Activated CD4-positive, alpha-beta T cell treated with anti-CD3 and anti-CD28 coated beads, Interleukin-2, amount 50 U/mL, for 4 hours (primary cell): ENCODE results near the gene PADI2.
A peak's percentile ranks its signal among the peaks of the same experiment; 100 is the strongest.

ENCODE experiments used
- DNase-seq, 2 experiments: peaks; one replicate each; pipeline ENCODE4 v3.0.0-alpha.2; 2020

Gene PADI2

DNA sequence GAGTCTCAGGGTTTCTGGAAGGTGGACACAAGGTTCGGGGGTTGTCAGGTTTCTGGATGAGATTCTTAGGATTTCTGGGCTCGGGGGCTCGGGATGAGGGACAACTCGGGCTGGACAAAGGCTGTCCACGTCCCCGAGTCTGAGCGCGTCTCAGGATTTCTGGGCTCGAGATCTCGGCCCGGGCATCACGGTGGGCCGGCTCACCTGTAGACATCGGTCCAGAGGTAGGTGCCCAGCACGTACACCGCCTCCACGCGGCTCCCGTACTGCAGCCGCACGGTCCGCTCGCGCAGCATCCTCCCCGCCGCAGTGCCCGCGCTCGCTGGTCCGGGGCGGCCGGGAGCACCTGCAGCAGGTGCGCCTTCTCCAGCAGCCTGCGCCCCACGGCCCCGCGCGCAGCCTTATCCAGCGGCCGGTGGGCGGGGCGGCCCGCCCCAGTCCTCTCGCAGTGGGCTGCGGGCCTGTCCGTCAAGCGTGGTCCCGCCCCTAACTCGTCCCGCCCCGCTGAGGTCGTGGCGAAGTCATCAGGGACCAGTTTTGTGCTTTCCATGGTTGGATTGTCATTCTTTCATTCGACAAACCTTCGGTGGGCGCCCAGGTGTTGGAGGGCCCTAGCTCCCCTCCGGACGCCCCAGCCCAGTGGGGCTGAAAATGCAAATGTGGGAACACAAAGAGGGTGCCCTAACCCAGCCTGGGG, at the start of gene PADI2:
PADI2 (minus strand) TSS at position 376 of the 697 bp plus-strand sequence; CDS start at position 296, 80 bp downstream.
- peak; percentile 35 to 49 for DNase-seq

GRCh38 chr1:17168091-17168876, 49.0 kb upstream of the PADI2 start:
- no peak for DNase-seq

DNA sequence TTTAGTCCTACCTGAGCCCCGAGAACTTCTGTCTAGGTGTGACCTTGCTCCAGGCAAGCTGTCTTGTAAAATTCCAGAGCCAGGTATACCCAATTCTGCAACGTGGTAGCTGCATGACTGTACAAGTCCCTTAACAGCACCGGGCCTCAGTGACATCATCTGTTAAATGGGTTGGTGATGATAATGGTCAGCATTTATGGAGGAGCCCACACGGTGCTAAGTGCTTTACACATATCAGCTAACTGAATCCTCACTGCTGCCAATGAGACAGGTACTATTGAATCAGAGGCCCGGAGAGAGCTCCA, 48.5 kb upstream of the PADI2 start:
- DNase-seq, result no peak

GRCh38 chr1:17167041-17167785, 48.0 kb upstream of the PADI2 start:
- DNase-seq, result no peak

DNA sequence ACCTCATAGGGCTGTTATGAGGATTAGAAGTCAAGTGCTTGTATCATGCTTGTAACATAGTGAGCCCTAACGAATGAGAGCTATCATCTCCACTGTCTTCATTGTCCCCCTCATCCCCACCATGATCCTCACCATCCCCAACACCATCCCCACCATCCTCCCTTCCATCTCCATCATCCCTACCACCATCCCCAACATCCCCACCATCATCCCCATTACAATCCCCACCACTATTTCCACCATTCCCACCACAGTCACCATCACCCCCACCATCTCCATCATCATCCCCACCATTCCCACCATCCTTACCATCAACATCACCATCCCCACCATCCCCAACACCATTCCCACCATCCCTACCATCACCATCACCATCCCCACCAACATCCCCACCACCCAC, 46.6 kb upstream of the PADI2 start:
- no peak for DNase-seq

- no peak for DNase-seq
These were observed 44.8 kb upstream of the PADI2 start for GRCh38 chr1:17163789-17164666.

DNA sequence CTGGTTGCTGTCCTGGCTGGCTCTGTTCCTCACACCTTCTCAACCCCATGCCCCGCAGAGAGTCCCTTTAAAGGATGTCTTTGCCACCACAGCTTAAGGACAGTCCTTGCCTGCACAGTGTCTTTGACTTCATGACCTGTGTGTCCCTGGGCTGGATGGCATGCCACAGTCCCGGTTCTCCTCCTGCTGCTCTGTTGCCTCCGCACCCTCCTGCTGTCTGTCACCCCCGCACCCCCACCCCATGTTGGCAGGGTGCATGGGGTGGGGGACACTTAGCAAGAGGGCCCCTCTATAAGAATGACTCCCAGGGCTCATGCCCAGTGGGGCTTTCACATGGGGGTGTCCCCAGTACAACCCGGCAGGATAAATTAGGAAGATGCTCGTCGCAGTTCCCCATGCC, 44.1 kb upstream of the PADI2 start:
- DNase-seq, result no peak

DNA sequence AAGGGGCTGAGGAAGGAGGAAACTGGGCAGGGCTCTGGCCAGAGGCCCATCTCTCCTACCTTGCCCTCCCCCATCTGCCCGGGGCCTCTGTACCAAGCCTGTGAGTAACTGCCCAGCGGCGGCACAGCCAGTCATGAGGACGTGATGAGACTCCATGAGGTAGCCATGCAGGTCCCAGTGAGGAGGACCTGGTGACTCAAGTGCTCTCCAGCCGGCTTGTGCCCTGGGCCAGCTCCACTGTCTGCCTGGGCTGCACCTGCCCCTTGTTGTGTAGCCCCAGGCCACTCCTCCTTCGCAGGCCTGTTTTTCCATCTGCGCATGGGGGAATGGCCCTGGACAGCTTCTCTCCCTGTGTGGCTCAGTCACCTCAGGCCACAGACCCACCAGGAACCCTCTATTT, 43.7 kb upstream of the PADI2 start:
- no peak for DNase-seq

DNA sequence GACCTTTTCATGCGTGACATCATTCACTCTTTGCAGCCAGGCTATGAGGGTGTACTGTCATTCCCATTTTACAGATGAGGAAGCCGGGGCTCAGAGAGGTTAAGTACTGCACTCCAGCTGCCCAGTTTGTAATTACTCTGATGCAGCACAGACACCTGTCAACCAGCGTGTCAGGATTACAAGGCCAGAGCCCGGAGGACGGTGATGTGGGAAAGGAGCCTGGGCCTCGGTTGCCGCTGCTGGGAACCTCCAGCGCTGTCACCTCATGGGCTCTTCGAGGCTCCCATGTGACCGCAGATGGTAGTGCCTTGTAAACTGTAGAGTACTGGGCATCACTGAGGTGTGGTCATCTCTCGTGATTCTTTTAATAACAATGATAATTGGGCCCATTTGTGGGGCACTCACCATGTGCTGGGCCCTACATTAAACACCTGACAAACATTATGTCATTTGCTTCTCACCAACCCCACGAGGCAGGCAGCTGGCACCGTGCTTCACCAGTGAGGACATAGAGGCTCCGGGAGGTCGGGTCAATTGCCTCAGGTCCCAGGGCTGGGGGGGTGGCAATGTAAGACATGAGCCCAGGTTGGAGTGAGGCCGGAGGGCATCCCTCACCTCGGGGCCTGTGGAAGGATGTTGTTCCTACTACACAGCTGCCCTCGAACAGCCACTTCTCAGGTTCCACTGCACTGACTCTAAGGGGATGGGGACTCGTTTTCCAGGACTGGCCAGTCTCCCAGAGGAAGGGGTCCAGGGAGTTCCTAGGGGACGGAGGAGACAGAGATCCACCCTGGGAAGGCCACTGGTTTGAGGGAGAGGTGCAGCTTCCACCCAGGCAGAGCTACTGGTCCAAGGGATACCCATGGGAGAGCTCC, 42.9 kb upstream of the PADI2 start:
- no peak for DNase-seq

DNA sequence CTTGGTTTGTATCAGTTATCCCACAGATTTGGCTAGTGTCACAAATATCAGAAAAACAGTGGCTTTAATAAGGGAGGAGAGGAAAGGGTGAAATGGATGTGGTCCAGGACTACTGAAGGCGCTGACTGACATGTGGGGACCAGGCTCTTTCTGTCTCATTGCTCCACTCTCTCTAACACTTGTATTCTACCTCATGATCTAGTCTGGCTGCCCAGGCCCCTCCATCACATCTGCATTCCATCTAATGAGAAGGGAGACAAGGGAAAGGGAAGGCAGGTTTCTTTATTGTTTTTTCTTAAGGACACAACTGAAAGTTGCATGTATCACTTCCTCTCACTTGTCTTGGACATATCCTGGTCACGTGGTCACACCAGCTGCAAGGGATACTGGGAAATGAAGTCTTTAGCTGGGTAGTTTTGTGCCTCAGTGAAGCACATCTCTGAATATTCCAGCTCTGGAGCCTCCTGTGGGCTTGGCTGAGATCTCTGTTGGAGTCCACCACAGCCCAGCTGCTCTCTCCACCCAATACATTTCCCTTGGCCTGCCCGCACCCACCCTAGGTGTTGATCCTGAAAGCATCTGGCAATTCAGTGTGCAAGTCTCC, 42.0 kb upstream of the PADI2 start:
- no peak for DNase-seq

DNA sequence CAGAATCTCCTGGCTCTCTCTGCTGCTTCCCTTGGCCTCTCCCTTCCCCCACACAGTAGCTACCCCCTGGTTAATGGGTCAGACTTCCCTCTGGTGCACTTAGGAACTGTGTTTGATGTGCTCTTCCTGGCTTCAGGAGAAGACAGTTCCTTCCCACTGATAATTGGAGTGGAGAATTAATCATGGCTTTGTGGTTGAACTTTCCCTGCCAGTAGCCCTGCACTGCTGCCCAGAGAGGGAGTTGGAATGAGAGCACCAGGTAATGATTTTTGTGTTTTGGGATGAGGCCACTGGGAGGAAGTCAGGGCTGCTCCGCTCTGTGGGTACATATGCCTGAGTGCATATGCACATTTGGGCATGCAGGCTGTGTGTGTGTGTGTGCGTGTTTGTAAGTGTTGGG, 39.7 kb upstream of the PADI2 start:
- no peak for DNase-seq

DNA sequence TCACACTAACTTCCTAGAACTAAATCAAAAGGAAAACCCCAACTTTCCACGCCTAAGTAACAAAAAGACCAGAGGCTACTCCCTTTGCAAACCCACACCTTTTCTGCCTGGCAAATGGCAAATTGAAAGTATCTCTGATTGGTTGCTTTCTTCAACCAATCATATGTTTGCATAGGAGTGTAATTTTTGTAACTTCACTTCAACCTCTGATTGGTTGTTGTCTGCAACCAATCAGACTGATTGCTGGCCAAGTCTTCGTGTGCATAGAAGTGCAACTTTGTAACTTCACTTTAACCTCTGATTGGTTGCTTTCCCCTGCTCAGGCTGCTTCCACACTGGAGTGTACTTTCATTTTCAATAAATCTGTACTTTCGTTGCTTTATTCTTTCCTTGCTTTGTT, 36.9 kb upstream of the PADI2 start:
- DNase-seq, result no peak

DNA sequence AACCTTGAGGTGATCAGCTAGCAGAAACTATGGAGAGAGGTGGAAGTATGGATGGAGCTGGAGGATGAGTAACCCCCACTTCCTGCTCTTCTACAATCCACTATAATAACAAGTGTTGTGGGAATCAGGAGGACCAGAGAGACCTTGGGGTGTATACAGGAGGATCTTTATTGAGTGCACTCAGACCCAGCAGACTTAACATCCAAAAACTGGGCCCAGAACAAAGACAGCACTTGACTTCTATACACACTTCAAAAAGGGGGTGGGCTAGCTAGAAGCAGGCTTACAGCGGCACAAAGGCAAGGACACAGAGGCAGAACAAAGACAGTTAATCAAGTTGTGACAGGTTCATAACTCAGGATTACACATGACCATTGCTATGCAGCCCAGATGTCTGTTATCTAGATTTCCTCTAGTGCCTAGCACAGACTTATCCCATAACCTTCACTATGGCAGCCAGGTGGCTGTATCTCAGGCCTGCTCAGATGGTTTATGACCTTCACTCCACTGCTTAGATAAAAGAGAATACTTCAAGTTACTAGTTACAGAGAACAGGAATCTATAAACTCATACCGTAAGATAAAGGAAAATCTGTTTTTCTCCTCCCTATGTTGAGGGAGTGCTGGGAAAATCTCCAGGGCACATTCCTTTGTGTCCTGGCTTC, 36.1 kb upstream of the PADI2 start:
- DNase-seq, result no peak

GRCh38 chr1:17149771-17150170, 30.5 kb upstream of the PADI2 start:
- no peak for DNase-seq

DNA sequence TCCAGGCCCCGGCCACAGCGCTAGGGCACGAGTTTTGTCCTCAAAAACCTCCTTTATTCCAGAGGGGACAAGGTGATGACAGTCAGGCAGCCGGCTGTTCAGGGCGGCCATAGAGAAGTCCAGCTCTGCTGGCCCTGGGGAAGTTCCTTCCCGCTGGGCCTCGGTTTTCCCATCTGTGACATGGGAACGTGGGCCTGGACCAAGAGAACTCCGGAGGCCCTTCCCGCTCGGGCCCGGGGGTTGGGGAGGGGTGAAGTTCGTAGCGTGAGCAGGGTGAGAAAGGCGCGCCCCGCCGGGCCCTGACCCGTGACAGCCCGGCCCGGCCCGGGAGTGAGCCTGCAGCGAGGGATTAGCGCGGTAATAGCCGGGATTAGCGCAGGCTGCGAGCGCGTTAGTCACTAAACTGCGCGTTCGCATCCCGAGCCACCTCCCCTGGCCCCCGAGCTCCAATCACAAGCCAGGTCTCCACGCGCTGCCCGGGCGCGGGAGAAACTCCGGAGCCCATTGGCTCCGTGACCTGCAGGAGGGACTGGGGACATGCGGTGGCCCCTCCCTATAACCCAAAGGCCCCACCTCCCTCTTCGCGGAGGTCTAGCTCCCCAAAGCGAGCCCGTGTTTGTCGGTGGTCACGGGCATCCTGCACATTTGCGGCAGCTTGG, 29.8 kb upstream of the PADI2 start:
- DNase-seq, result no peak

GRCh38 chr1:17145648-17146047, 26.4 kb upstream of the PADI2 start:
- no peak for DNase-seq

DNA sequence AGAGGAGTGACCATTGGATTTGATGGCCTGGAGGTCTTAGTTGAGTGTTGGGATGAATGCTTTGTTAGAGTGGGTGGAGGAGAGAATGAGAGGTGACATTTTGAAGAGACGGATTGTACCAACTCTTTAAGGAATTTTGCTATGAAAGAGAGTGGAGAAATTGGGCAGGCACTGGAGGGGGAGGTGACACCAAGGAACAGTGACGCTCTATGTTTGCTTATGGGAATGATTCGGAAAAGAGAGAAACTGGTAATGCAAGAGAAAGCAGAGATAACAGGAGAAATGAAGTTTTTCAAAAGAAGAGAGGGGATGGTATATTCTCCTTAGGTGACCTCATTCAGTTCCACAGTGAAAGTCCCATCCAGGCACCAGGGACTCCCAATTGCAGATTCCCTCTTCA, 24.5 kb upstream of the PADI2 start:
- no peak for DNase-seq

- no peak for DNase-seq
These were observed 22.4 kb upstream of the PADI2 start for GRCh38 chr1:17141441-17142197.

GRCh38 chr1:17140279-17140678, 21.0 kb upstream of the PADI2 start:
- no peak for DNase-seq

- DNase-seq, result no peak
These were observed 20.4 kb upstream of the PADI2 start for GRCh38 chr1:17139637-17140036.
